ENCODE results near the gene ISG20L2. TPM values are rescaled to one million over a fixed set of nuclear protein-coding genes. Genes with fewer than 3 reads are reported as not detected.

Gene ISG20L2
- total and polyA plus RNA-seq, 2 donors (not counting 3 experiments of a cell fraction or from before 2014, with no cell fraction given) = 33.2 to 35.3 TPM

GRCh38 chr1:156727492-156727891, 1.1 kb downstream of the ISG20L2 start:
- no TSS peak for BruUV-seq (replicated peaks)
- Histone ChIP-seq H3K4me1 (ENCODE audit: control insufficient read depth, extremely low read depth, insufficient read depth, low read length) (peaks cover 32% of the 10 kb centered on the region), H2AFZ (ENCODE audit: low read depth, low read length) (no peak overlapping the region), H3K4me2 (ENCODE audit: insufficient read depth, low read length) (peak overlapping the region; percentile 89), H3K9me1 (replicated peaks; ENCODE audit: control insufficient read depth, extremely low read depth, insufficient read depth, low read length) (no peaks in the 10 kb centered on the region), H3K4me3 (replicated peaks in 1 of 3; ENCODE audit: insufficient read depth in 1 of 3, low read depth in 1 of 3, low read length in 3 of 3) (peak overlapping the region; percentile 29 to 94 (median 79)), H3K9me3 (replicated peaks; ENCODE audit: control insufficient read depth, insufficient read depth, low read length) (no peaks in the 10 kb centered on the region), H3K9ac (replicated peaks; ENCODE audit: extremely low read depth, insufficient read depth, low read length) (peak overlapping the region; percentile 70), H3K27me3 (ENCODE audit: control insufficient read depth in 2 of 2, insufficient read depth in 2 of 2, low read length in 2 of 2) (no peaks in the 10 kb centered on the region), H3K36me3 (ENCODE audit: control insufficient read depth in 2 of 2, extremely low read depth in 1 of 2, insufficient read depth in 2 of 2, low read length in 2 of 2) (peaks cover 10 to 18% of the 10 kb centered on the region in 2 experiments), H3K79me2 (ENCODE audit: control insufficient read depth, insufficient read depth, low read length) (peaks cover 55% of the 10 kb centered on the region), H4K20me1 (replicated peaks; ENCODE audit: control insufficient read depth, extremely low read depth, insufficient read depth, low read length) (peaks cover 7% of the 10 kb centered on the region), H3K27ac (ENCODE audit: insufficient read depth, low read depth, low read length) (peak overlapping the region; percentile 54)
- intact Hi-C loops (cut with micrococcal nuclease) = no loop called here
- DNase-seq (ENCODE audit: low read depth, low spot score) (no peak), FAIRE-seq (no peak)
- POLR2A ChIA-PET = no interaction called here
- CTCF ChIA-PET = interaction anchor here (0.7 to 5.3 kb wide), 21 partner anchors 13 to 200 kb away, joined by 3 to 546 read pairs (median 45); partner anchors contain the start of genes CRABP2, HDGF, INSRR and MRPL24
- dilution Hi-C loops (cut with MboI; ENCODE audit: extremely low pct_ligation_motif_present, low sequenced_read_pairs) = no loop called here
- TF ChIP-seq JUN (IDR thresholded peaks at IDR 0.05; ENCODE audit: borderline replicate concordance, insufficient read depth, insufficient read length, low read depth) (no peak), MYC (IDR thresholded peaks at IDR 0.05; ENCODE audit: low read depth, low read length) (no peak), FOS (IDR thresholded peaks at IDR 0.05; ENCODE audit: borderline replicate concordance, insufficient read depth, low read length) (no peak), EZH2 (IDR thresholded peaks at IDR 0.05; ENCODE audit: borderline replicate concordance, low read depth, low read length, severe bottlenecking) (no peak), POLR2AphosphoS5 (IDR thresholded peaks at IDR 0.05; ENCODE audit: insufficient read depth, low read depth, low read length) (no peak), CTCF (IDR thresholded peaks at IDR 0.05; ENCODE audit: extremely low read depth in 1 of 2, insufficient read depth in 1 of 2, low read depth in 1 of 2, low read length in 2 of 2) (no peak), MAX (IDR thresholded peaks at IDR 0.05; ENCODE audit: insufficient read depth, insufficient read length) (no peak), GATA2 (IDR thresholded peaks at IDR 0.05; ENCODE audit: insufficient read depth, insufficient read length, low read depth, low read length) (no peak), POLR2A (IDR thresholded peaks at IDR 0.05; ENCODE audit: low read depth, low read length) (no peak)

All from endothelial cell of umbilical vein (primary cell).